Measurements from ENCODE around the gene SERP2. TPM values are rescaled to one million over a fixed set of nuclear protein-coding genes. Genes with fewer than 3 reads are reported as not detected.
A peak's percentile ranks its signal among the peaks of the same experiment; 100 is the strongest.

SERP2 gene
- total and polyA plus RNA-seq, 4 donors, result 3.4 to 13.4 (median 8.3) TPM

GRCh38 chr13:44364345-44365000 lies 9.2 kb upstream of the SERP2 start:
- H3K27ac ChIP-seq (ENCODE audit: low read depth in 1 of 2, low read length in 2 of 2), result no peak overlapping the region
- no peaks in the 10 kb centered on the region for H3K27me3 ChIP-seq (ENCODE audit: control insufficient read depth in 1 of 2, insufficient read depth in 2 of 2, low read length in 1 of 2)
- H3K4me1 ChIP-seq (ENCODE audit: control insufficient read depth in 1 of 2, insufficient read depth in 2 of 2, low read length in 2 of 2), result peaks cover 0 to 5% of the 10 kb centered on the region in 2 donors
- intact Hi-C loops (cut with DNase I), result loop anchor here in 1 of 2 donors (5.0 kb wide), 2 partner anchors 52 to 207 kb away; no protein-coding TSS in a partner anchor
- WGBS, 2 donors, result 92 to 94% methylated on average over 6 of the region's 6 CpGs
- ATAC-seq (ENCODE audit: low FRiP score) (no peak), DNase-seq (no peak)
- H3K4me3 ChIP-seq (ENCODE audit: low read length in 2 of 2), result no peak overlapping the region
- no peaks in the 10 kb centered on the region for H3K9me3 ChIP-seq (ENCODE audit: control insufficient read depth, low read length)
- no peaks in the 10 kb centered on the region for H3K36me3 ChIP-seq (ENCODE audit: control insufficient read depth in 1 of 2, insufficient read depth in 2 of 2, low read length in 1 of 2)

- Histone ChIP-seq H3K27me3 (ENCODE audit: control insufficient read depth in 1 of 2, insufficient read depth in 2 of 2, low read length in 1 of 2) (no peaks in the 10 kb centered on the region), H3K36me3 (ENCODE audit: control insufficient read depth in 1 of 2, insufficient read depth in 2 of 2, low read length in 1 of 2) (no peaks in the 10 kb centered on the region), H3K4me3 (ENCODE audit: low read length in 2 of 2) (no peak overlapping the region), H3K27ac (ENCODE audit: low read depth in 1 of 2, low read length in 2 of 2) (no peak overlapping the region), H3K4me1 (ENCODE audit: control insufficient read depth in 1 of 2, insufficient read depth in 2 of 2, low read length in 2 of 2) (peaks cover 0 to 5% of the 10 kb centered on the region in 2 donors), H3K9me3 (ENCODE audit: control insufficient read depth, low read length) (no peaks in the 10 kb centered on the region)
- intact Hi-C loops (cut with DNase I), result no loop called here
- WGBS, 2 donors, result 89 to 92% methylated on average over 3 of the region's 3 CpGs
- no peak for DNase-seq
- ATAC-seq (ENCODE audit: low FRiP score), result no peak
Measured at GRCh38 chr13:44365008-44365407, 8.6 kb upstream of the SERP2 start.

- 89 to 94% methylated on average over 3 of the region's 3 CpGs for whole genome bisulfite sequencing, 2 donors
- ATAC-seq (ENCODE audit: low FRiP score) (no peak), DNase-seq (no peak)
- H3K4me1 ChIP-seq (ENCODE audit: control insufficient read depth in 1 of 2, insufficient read depth in 2 of 2, low read length in 2 of 2), result no peaks in the 10 kb centered on the region
- H3K27ac ChIP-seq (ENCODE audit: low read depth in 1 of 2, low read length in 2 of 2), result no peak overlapping the region
- H3K4me3 ChIP-seq (ENCODE audit: low read length in 2 of 2), result no peak overlapping the region
- intact Hi-C loops (cut with DNase I), result no loop called here
- H3K9me3 ChIP-seq (ENCODE audit: control insufficient read depth, low read length), result no peaks in the 10 kb centered on the region
- H3K27me3 ChIP-seq (ENCODE audit: control insufficient read depth in 1 of 2, insufficient read depth in 2 of 2, low read length in 1 of 2), result no peaks in the 10 kb centered on the region
- H3K36me3 ChIP-seq (ENCODE audit: control insufficient read depth in 1 of 2, insufficient read depth in 2 of 2, low read length in 1 of 2), result no peaks in the 10 kb centered on the region
Measured at GRCh38 chr13:44365899-44366298, 7.7 kb upstream of the SERP2 start.

GRCh38 chr13:44368062-44368591 lies 5.5 kb upstream of the SERP2 start:
- DNase-seq, result no peak
- Histone ChIP-seq H3K4me3 (ENCODE audit: low read length in 2 of 2) (no peak overlapping the region), H3K36me3 (ENCODE audit: control insufficient read depth in 1 of 2, insufficient read depth in 2 of 2, low read length in 1 of 2) (no peaks in the 10 kb centered on the region), H3K27ac (ENCODE audit: low read depth in 1 of 2, low read length in 2 of 2) (no peak overlapping the region), H3K9me3 (ENCODE audit: control insufficient read depth, low read length) (no peaks in the 10 kb centered on the region), H3K27me3 (ENCODE audit: control insufficient read depth in 1 of 2, insufficient read depth in 2 of 2, low read length in 1 of 2) (no peaks in the 10 kb centered on the region), H3K4me1 (ENCODE audit: control insufficient read depth in 1 of 2, insufficient read depth in 2 of 2, low read length in 2 of 2) (no peaks in the 10 kb centered on the region)
- intact Hi-C loops (cut with DNase I), result no loop called here
- 7 to 8% methylated on average over 6 of the region's 6 CpGs for WGBS, 2 donors
- ATAC-seq (ENCODE audit: low FRiP score), result no peak

- Histone ChIP-seq H3K4me3 (ENCODE audit: low read length in 2 of 2) (no peak overlapping the region), H3K4me1 (ENCODE audit: control insufficient read depth in 1 of 2, insufficient read depth in 2 of 2, low read length in 2 of 2) (no peaks in the 10 kb centered on the region), H3K36me3 (ENCODE audit: control insufficient read depth in 1 of 2, insufficient read depth in 2 of 2, low read length in 1 of 2) (no peaks in the 10 kb centered on the region), H3K27ac (ENCODE audit: low read depth in 1 of 2, low read length in 2 of 2) (no peak overlapping the region), H3K9me3 (ENCODE audit: control insufficient read depth, low read length) (no peaks in the 10 kb centered on the region), H3K27me3 (ENCODE audit: control insufficient read depth in 1 of 2, insufficient read depth in 2 of 2, low read length in 1 of 2) (no peaks in the 10 kb centered on the region)
- ATAC-seq (ENCODE audit: low FRiP score) (no peak), DNase-seq (no peak)
- intact Hi-C loops (cut with DNase I), result no loop called here
- whole genome bisulfite sequencing, 2 donors, result 50 to 51% methylated on average over 5 of the region's 5 CpGs
Measured at GRCh38 chr13:44368599-44369368, 4.8 kb upstream of the SERP2 start.

GRCh38 chr13:44371421-44371820 lies 2.2 kb upstream of the SERP2 start:
- intact Hi-C loops (cut with DNase I), result loop anchor here (5.0 kb wide), 2 partner anchors 64 to 66 kb away; no protein-coding TSS in a partner anchor

GRCh38 chr13:44373247-44373600 lies 400 bp upstream of the SERP2 start:
- Histone ChIP-seq H3K9me3 (ENCODE audit: control insufficient read depth, low read length) (no peaks in the 10 kb centered on the region), H3K27ac (ENCODE audit: low read depth in 1 of 2, low read length in 2 of 2) (no peak overlapping the region), H3K36me3 (ENCODE audit: control insufficient read depth in 1 of 2, insufficient read depth in 2 of 2, low read length in 1 of 2) (no peaks in the 10 kb centered on the region), H3K27me3 (ENCODE audit: control insufficient read depth in 1 of 2, insufficient read depth in 2 of 2, low read length in 1 of 2) (no peaks in the 10 kb centered on the region), H3K4me3 (ENCODE audit: low read length in 2 of 2) (peak overlapping the region; percentile 14 to 63), H3K4me1 (ENCODE audit: control insufficient read depth in 1 of 2, insufficient read depth in 2 of 2, low read length in 2 of 2) (no peaks in the 10 kb centered on the region)
- DNase-seq, result no peak
- intact Hi-C loops (cut with DNase I), result loop anchor here (5.0 kb wide), 2 partner anchors 64 to 66 kb away; no protein-coding TSS in a partner anchor
- 21% methylated on average over 21 to 29 of the region's 29 CpGs for WGBS, 2 donors
- peak; percentile 50 for ATAC-seq (ENCODE audit: low FRiP score)

More at GRCh38 chr13:44371421-44371820, 2.2 kb upstream of the SERP2 start:
- 79 to 86% methylated on average over 3 of the region's 3 CpGs for WGBS, 2 donors
- no peaks in the 10 kb centered on the region for H3K4me1 ChIP-seq (ENCODE audit: control insufficient read depth in 1 of 2, insufficient read depth in 2 of 2, low read length in 2 of 2)
- H3K36me3 ChIP-seq (ENCODE audit: control insufficient read depth in 1 of 2, insufficient read depth in 2 of 2, low read length in 1 of 2), result no peaks in the 10 kb centered on the region
- H3K27me3 ChIP-seq (ENCODE audit: control insufficient read depth in 1 of 2, insufficient read depth in 2 of 2, low read length in 1 of 2), result no peaks in the 10 kb centered on the region
- DNase-seq, result no peak
- no peak for ATAC-seq (ENCODE audit: low FRiP score)
- H3K9me3 ChIP-seq (ENCODE audit: control insufficient read depth, low read length), result no peaks in the 10 kb centered on the region
- H3K27ac ChIP-seq (ENCODE audit: low read depth in 1 of 2, low read length in 2 of 2), result no peak overlapping the region
- no peak overlapping the region for H3K4me3 ChIP-seq (ENCODE audit: low read length in 2 of 2)

- peak overlapping the region; percentile 14 to 63 for H3K4me3 ChIP-seq (ENCODE audit: low read length in 2 of 2)
- intact Hi-C loops (cut with DNase I), result loop anchor here (5.0 kb wide), 2 partner anchors 63 to 67 kb away; no protein-coding TSS in a partner anchor
- H3K36me3 ChIP-seq (ENCODE audit: control insufficient read depth in 1 of 2, insufficient read depth in 2 of 2, low read length in 1 of 2), result no peaks in the 10 kb centered on the region
- 32 to 33% methylated on average over 10 of the region's 10 CpGs for WGBS, 2 donors
- H3K27me3 ChIP-seq (ENCODE audit: control insufficient read depth in 1 of 2, insufficient read depth in 2 of 2, low read length in 1 of 2), result no peaks in the 10 kb centered on the region
- DNase-seq, result no peak
- H3K9me3 ChIP-seq (ENCODE audit: control insufficient read depth, low read length), result no peaks in the 10 kb centered on the region
- peak; percentile 59 for ATAC-seq (ENCODE audit: low FRiP score)
- no peaks in the 10 kb centered on the region for H3K4me1 ChIP-seq (ENCODE audit: control insufficient read depth in 1 of 2, insufficient read depth in 2 of 2, low read length in 2 of 2)
- peak overlapping the region in 1 of 2 donors; percentile 36 for H3K27ac ChIP-seq (ENCODE audit: low read depth in 1 of 2, low read length in 2 of 2)
Measured at GRCh38 chr13:44374348-44374712, 706 bp downstream of the SERP2 start.
